Urothelium cell line (cell line): ENCODE results near the gene TFR2.

Experiments
- DNase-seq: peaks from one replicate; pipeline ENCODE4 v3.0.0; 2011; ENCODE audit warnings: low spot score, mixed read lengths
- FAIRE-seq: peaks from 2 replicates; lab custom pipeline; 2011; peaks lifted over from hg19 to GRCh38; lab: Jason Lieb, UNC

Gene TFR2

GRCh38 chr7:100613412-100614175, 27.8 kb downstream of the TFR2 start:
- FAIRE-seq (no peak), DNase-seq (no peak)

DNA sequence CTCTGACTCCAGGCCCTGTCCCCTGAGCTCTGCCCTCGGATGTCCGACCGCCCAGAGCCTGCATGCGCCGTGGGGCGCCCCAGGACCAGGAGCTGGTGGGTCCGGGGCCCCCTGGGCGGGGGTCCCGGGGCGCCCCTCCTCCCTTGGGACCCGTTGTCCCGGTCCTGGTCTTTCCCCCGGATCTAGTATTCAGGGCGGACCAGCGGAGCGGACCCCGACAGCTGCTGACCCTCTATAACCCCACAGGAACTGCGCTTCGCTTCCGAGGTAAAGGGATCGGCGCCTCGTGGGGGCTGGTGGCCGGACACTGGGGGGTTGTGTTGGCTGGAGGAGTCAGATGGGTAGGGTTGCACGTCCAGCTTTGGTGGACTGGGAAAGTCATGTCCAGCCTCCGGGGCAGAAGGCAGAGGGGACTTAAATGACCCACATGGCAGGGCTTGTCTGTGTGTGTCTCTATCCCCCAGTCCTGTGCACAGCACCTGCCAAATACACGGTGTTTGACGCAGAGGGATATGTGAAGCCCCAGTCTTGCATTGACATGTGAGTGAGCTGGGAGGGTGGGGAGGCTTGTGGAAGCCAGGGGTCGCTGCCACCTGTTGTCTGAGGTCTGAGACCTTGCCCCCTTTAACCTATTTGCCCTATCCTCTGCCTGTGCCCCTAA, 28.5 kb downstream of the TFR2 start:
- DNase-seq (peak; percentile 34), FAIRE-seq (peak; percentile 5)

DNA sequence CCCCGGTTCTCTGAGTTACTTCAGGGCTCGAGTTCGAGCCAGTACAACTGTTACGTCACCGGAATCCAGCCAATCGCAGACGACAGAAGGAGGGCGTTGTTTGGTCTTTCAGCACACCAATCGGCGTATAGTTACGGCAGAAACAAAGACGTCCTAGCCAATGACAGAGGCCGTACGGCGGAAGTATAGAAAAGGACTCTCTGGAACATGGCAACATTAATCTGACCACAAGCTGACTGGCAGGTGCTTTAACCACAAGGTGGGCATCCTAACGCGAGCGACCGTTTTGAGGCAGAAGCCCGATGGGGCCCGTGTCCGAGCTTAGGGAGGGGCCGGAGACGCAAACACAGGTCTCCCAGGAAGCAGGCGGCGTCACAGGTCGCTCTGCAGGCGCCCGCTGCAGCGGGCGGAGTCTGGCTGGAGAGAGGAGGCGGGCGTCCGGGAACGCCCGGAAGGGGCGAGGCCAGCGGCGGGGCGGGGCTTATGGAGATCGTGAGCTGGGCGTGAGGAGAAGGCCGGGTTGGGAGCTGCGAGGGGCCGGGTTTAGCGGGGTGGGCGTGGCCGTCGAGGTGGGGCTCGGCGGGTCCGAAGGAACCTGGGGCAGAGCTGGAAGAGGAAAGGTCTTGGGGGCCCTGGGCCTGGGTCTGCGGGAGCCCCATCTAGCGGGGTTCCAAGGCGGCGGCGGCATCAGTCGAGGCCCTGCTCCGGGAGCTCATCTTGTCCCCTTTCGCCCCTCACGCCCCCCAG, 29.2 kb downstream of the TFR2 start, which contains the start of gene MOSPD3:
TSS of gene MOSPD3 (plus strand) at position 558 of the 747 bp plus-strand sequence. CDS start 252 bp downstream, outside the sequence.
- DNase-seq (peak; percentile 100), FAIRE-seq (peak; percentile 99)

DNA sequence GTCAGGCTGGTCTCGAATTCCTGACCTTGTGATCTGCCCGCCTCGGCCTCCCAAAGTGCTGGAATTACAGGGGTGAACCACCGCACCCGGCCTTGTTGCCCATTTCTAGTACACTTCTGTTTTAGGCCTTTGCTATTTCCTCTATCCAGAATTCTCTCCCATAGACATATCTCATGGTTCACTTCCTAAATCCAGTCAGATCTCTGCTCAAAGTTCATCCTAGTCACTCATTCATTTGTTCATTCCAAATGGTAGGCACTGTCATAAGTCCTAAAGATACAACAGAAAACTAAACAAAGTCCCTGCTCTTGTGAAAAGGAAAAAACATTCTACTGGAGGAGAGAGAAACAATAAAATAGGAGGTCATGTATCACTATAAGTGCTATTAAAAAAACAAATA, 31.4 kb downstream of the TFR2 start:
- DNase-seq (no peak), FAIRE-seq (no peak)

GRCh38 chr7:100607111-100607510, 34.2 kb downstream of the TFR2 start:
- no peak for DNase-seq
- FAIRE-seq = no peak

GRCh38 chr7:100606313-100606712, 35.0 kb downstream of the TFR2 start:
- FAIRE-seq (no peak), DNase-seq (no peak)

GRCh38 chr7:100604976-100605911, 36.1 kb downstream of the TFR2 start:
- DNase-seq (no peak), FAIRE-seq (no peak)

DNA sequence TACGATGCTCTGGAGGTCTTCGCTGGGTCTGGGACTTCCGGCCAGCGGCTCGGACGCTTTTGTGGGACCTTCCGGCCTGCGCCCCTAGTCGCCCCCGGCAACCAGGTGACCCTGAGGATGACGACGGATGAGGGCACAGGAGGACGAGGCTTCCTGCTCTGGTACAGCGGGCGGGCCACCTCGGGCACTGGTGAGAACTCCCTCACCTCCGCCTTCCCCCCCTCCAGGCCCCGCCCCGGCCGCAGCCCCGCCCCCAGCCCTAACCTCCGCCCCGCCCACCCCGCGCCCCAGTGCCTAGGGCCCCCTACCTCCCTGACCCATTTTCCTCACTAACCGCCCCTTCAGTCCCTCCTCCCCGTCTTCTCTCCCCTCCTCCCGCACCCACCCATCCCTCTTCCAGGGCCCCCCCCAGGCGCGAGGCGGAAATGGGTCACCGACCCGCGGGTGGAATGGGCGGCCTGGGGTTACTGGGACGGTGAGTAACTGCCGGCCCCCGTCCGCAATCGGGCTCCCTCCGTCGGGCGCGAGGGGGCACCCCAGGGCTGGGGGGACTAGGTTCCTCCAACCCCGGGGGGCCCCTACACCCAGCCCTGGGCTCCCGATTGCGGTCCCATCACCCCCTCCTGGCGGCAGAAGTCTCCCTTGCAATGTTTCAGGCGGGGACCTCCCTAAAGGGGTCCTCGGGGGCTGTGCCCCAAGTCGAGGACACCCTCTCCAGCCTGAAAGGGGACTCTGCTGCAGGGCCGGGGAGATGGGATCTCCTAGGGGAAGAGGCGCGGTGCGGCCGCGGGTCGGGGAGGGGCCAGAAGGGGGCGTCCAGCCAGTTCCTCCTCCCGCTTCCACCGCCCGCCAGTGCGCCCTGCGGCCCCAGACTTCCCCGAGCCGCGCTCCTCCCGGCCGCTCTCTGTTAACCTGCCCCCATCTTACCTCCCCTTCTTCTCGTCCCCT, 37.0 kb downstream of the TFR2 start:
- FAIRE-seq = peak; percentile 37
- peak; percentile 95 for DNase-seq

- DNase-seq (peak; percentile 56), FAIRE-seq (no peak)
These were observed 37.7 kb downstream of the TFR2 start for GRCh38 chr7:100603726-100604027.

DNA sequence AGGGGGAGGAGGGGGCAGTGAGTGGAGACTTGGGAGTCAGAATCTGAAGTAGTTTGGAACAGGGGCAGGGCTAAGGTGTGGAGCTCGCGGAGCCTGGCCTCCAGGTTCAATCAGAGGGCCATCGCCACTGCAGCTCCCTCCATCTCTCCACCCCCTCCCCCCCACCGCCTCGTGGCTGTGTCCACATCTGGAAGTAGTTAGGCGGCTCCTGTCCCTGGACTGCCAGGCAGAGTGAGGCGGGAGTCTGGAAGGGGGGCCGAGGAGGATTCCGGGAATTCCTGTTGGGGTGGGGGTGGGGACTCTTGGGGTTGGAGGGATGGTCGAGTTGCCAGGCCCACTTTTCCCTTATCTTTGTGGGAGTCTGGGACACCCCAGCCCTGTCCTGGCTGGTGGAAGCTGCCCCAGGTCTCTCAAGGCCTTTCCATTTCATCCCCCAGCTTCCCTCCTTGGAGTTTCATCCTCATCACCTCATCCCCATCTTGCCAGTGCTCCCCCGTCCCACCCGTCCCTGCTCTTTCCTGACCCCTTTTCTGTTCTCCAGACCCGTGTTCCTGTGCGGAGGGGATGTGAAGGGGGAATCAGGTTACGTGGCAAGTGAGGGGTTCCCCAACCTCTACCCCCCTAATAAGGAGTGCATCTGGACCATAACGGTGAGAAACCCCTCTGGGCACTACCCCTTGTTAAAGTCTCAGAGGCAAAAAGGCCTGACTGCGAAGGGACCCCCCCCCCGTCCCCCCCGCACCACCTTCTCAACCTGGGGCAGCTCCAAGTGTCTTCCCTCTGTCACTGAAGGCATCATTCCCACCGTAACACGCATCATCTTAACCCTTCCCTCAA, 38.2 kb downstream of the TFR2 start:
- peak; percentile 69 for FAIRE-seq
- peak; percentile 82 for DNase-seq

- DNase-seq (no peak), FAIRE-seq (no peak)
These were observed 40.7 kb downstream of the TFR2 start for GRCh38 chr7:100600730-100601038.

- DNase-seq (no peak), FAIRE-seq (no peak)
These were observed 41.2 kb downstream of the TFR2 start for GRCh38 chr7:100599911-100600729.

DNA sequence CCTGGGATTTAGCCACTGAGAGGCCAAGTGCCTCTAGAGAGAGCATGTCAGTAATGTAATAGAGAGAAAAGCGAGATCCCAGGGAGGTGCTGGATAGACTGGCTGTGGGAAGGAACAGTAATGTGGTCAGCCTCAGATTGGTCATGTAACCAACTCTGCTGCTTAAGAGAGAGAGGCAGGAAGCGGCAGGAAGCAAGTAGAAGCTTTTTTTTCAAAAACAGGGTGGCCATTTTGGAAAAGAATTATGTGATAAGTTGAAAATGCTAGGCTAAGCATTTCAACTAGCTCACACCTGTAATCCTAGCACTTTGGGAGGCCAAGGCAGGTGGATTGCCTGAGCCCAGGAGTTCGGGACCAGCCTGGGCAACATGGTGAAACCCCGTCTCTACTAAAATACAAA, 42.9 kb downstream of the TFR2 start:
- DNase-seq (no peak), FAIRE-seq (no peak)

DNA sequence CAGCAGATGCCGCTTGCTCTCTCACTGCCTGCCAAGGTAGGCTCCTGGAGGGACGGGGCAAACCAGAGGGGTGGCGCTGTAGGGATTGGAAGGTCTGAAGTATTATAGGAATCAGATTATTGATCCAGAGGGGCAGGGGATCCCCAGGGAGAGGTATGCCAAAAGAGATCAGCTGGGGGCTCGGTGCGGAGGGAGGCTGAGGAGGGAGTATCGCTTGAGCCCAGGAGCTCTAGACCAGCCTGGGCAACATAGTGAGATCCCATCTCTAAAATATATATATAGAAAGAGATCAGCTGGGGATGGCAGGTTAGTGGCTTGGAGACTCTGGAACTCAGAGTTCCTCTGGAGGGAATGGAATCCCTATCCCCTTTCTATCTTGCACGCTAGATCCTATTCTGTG, 46.2 kb downstream of the TFR2 start:
- FAIRE-seq (no peak), DNase-seq (no peak)

DNA sequence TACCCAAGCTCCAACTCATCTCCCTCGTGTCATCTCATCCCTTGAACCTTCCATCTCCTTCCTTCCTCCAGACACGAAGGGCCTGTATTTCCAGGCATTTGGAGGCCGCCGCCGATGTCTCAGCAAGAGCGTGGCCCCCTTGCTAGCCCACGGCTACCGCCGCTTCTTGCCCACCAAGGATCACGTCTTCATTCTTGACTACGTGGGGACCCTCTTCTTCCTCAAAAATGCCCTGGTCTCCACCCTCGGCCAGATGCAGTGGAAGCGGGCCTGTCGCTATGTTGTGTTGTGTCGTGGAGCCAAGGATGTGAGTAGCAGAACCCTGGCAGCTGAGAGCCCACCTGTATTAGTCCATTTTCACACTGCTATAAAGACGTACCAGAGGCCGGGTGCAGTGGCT, 49.8 kb downstream of the TFR2 start:
- no peak for FAIRE-seq
- no peak for DNase-seq

DNA sequence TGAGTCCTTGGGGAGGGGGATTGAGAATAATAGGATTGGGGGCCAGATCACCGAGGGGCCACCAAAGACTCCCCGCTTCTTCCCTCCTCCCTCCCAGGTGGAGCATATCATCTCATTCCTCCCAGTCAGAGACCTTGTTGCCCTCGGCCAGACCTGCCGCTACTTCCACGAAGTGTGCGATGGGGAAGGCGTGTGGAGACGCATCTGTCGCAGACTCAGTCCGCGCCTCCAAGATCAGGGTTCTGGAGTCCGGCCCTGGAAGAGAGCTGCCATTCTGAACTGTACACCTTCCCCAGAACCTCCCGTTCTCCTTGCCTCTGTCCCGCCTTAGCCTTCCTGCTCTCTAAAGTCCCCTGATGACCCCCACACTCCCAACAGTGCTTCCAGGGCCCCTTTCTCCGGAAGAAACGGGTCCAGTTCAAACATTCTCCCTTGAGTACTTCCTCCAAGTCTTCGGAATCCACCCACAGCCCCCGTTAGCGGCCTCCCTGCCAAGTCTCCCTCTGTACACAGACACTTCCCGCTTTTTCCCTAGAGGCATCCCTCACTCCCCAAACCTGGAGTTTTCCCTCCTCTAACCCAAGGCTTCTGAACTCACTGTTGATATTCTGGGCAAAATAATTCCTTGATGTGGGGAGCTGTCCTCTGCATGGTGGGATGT, 51.1 kb downstream of the TFR2 start:
- DNase-seq (no peak), FAIRE-seq (no peak)

GRCh38 chr7:100589341-100589947, 51.9 kb downstream of the TFR2 start:
- DNase-seq (no peak), FAIRE-seq (no peak)
